WTC11 (cell line): ENCODE results near the gene TEX55. TPM values are rescaled to one million over a fixed set of nuclear protein-coding genes. Genes with fewer than 3 reads are reported as not detected.

Experiments used
- ATAC-seq: fragments of 200-7000 bp; cut with Tn5 transposase; 2 replicates; pipeline ENCODE4 v1.10.0; 2021; ENCODE audit warnings: mild to moderate bottlenecking, moderate library complexity
- Bru-seq: library from RNA; stranded (reverse); fragments of 400-500 nt; gene quantifications from one replicate; lab custom pipeline; 2021; lab: Mats Ljungman, UMichigan
- CTCF ChIA-PET: fragments of 300-600 bp; sonication (Branson Sonifier 250); formaldehyde crosslinking; loops from one replicate; lab custom pipeline; 2021; ENCODE audit warnings: antibody characterized with exemption; lab: Charles Lee
- POLR2A ChIA-PET: fragments of 350-600 bp; sonication (Branson Sonifier 250); formaldehyde crosslinking; loops from one replicate; lab custom pipeline; 2021; ENCODE audit warnings: antibody characterized with exemption; lab: Charles Lee
- DNase-seq: peaks from one replicate; pipeline ENCODE4 v3.0.0; 2021; ENCODE audit warnings: low spot score
- H3K27ac Mint-ChIP-seq: 2 replicates; pipeline ENCODE4 v1.8.0; 2021; ENCODE audit warnings: mixed read lengths
- H3K27me3 Mint-ChIP-seq: 2 replicates; pipeline ENCODE4 v1.8.0; 2021; ENCODE audit warnings: low read depth, mild to moderate bottlenecking, moderate library complexity, mixed read lengths
- H3K36me3 Mint-ChIP-seq: 2 replicates; pipeline ENCODE4 v1.8.0; 2021; ENCODE audit warnings: mixed read lengths
- H3K4me1 Mint-ChIP-seq: 2 replicates; pipeline ENCODE4 v1.8.0; 2022; ENCODE audit warnings: mixed read lengths
- H3K4me3 Mint-ChIP-seq: 2 replicates; pipeline ENCODE4 v1.8.0; 2021; ENCODE audit warnings: mild to moderate bottlenecking, moderate library complexity, mixed read lengths
- H3K9me3 Mint-ChIP-seq: 2 replicates; pipeline ENCODE4 v1.8.0; 2021; ENCODE audit warnings: mixed read lengths
- AFF4 ChIP-seq: sonication (generic); formaldehyde crosslinking; IDR thresholded peaks from 2 replicates; pipeline ENCODE4 v1.8.1; 2023; ENCODE audit warnings: mild to moderate bottlenecking, missing genetic modification reagents, borderline replicate concordance
- CDX4 ChIP-seq: fragments of 250-450 bp; sonication (Bioruptor Pico); IDR thresholded peaks from 2 replicates; pipeline ENCODE4 v1.9.0; 2021; ENCODE audit warnings: moderate library complexity, mild to moderate bottlenecking, inconsistent platforms, borderline replicate concordance
- CREB1 ChIP-seq: sonication (generic); formaldehyde crosslinking; IDR thresholded peaks from 2 replicates; pipeline ENCODE4 v1.8.0; 2023; ENCODE audit warnings: mild to moderate bottlenecking, missing genetic modification reagents
- CREM ChIP-seq: sonication (generic); formaldehyde crosslinking; IDR thresholded peaks from 2 replicates; pipeline ENCODE4 v1.8.1; 2022; ENCODE audit warnings: mild to moderate bottlenecking, missing genetic modification reagents, moderate library complexity
- ELF4 ChIP-seq: sonication (generic); formaldehyde crosslinking; IDR thresholded peaks from 2 replicates; pipeline ENCODE4 v1.8.1; 2022; ENCODE audit warnings: low read depth, mild to moderate bottlenecking, moderate library complexity, missing genetic modification reagents
- ERG ChIP-seq: fragments of 250-450 bp; sonication (Bioruptor Pico); IDR thresholded peaks from 2 replicates; pipeline ENCODE4 v1.8.0; 2021; ENCODE audit warnings: mild to moderate bottlenecking
- FOXJ3 ChIP-seq: sonication (generic); formaldehyde crosslinking; IDR thresholded peaks from 2 replicates; pipeline ENCODE4 v1.9.0; 2021; ENCODE audit warnings: missing genetic modification reagents, mild to moderate bottlenecking, borderline replicate concordance
- FOXP1 ChIP-seq: sonication (generic); formaldehyde crosslinking; IDR thresholded peaks from 2 replicates; pipeline ENCODE4 v1.8.0; 2022; ENCODE audit warnings: missing genetic modification reagents, mild to moderate bottlenecking, moderate library complexity, borderline replicate concordance
- GTF2I ChIP-seq: fragments of 250-450 bp; sonication (Bioruptor Pico); conservative IDR thresholded peaks from 2 replicates; pipeline ENCODE4 v1.4.0; 2021; ENCODE audit warnings: mild to moderate bottlenecking
- MAX ChIP-seq: sonication (generic); formaldehyde crosslinking; IDR thresholded peaks from 2 replicates; pipeline ENCODE4 v1.8.0; 2022; ENCODE audit warnings: mild to moderate bottlenecking, missing genetic modification reagents
- MXD4 ChIP-seq: fragments of 250-450 bp; sonication (Bioruptor Pico); IDR thresholded peaks from 2 replicates; pipeline ENCODE4 v1.8.0; 2021; ENCODE audit warnings: mild to moderate bottlenecking, moderate library complexity, borderline replicate concordance
- MYBL2 ChIP-seq: sonication (generic); formaldehyde crosslinking; IDR thresholded peaks from 2 replicates; pipeline ENCODE4 v1.8.1; 2023; ENCODE audit warnings: mild to moderate bottlenecking, moderate library complexity, missing genetic modification reagents
- SMAD4 ChIP-seq: sonication (generic); formaldehyde crosslinking; IDR thresholded peaks from 2 replicates; pipeline ENCODE4 v1.8.0; 2022; ENCODE audit warnings: mild to moderate bottlenecking, missing genetic modification reagents
- SOX15 ChIP-seq: fragments of 250-450 bp; sonication (Bioruptor Pico); IDR thresholded peaks from 2 replicates; pipeline ENCODE4 v1.9.0; 2021; ENCODE audit warnings: mild to moderate bottlenecking
- TEAD1 ChIP-seq: sonication (generic); formaldehyde crosslinking; IDR thresholded peaks from 2 replicates; pipeline ENCODE4 v1.8.0; 2022; ENCODE audit warnings: mild to moderate bottlenecking, missing genetic modification reagents
- TP53 ChIP-seq: sonication (generic); formaldehyde crosslinking; IDR thresholded peaks from 2 replicates; pipeline ENCODE4 v1.8.1; 2023; ENCODE audit warnings: mild to moderate bottlenecking, missing genetic modification reagents
- USF1 ChIP-seq: sonication (generic); formaldehyde crosslinking; IDR thresholded peaks from 2 replicates; pipeline ENCODE4 v1.8.0; 2022; ENCODE audit warnings: mild to moderate bottlenecking, missing genetic modification reagents
- ZBTB21 ChIP-seq: sonication (generic); formaldehyde crosslinking; IDR thresholded peaks from 2 replicates; pipeline ENCODE4 v1.8.1; 2023; ENCODE audit warnings: mild to moderate bottlenecking, missing genetic modification reagents, borderline replicate concordance
- ZNF232 ChIP-seq: sonication (generic); formaldehyde crosslinking; IDR thresholded peaks from 2 replicates; pipeline ENCODE4 v1.8.0; 2022; ENCODE audit warnings: mild to moderate bottlenecking, missing genetic modification reagents
- ZNF671 ChIP-seq: fragments of 250-450 bp; sonication (Bioruptor Pico); IDR thresholded peaks from 2 replicates; pipeline ENCODE4 v1.8.0; 2021; ENCODE audit warnings: mild to moderate bottlenecking
- long read RNA-seq, 3 experiments: library from RNA in 1 of 3; library from capped mRNA in 1 of 3; library from polyadenylated mRNA in 1 of 3; unstranded in 2 of 3; stranded (forward) in 1 of 3; transcript quantifications; one replicate each; pipeline ENCODE4 v2.0.0, GENCODE V29; 2021
- total RNA-seq: library from RNA; stranded (reverse); gene quantifications from 3 replicates; pipeline ENCODE4 v1.2.3, GENCODE V29; 2021
- TF ChIP-seq, protein P1 (sequence below): sonication (generic); formaldehyde crosslinking; IDR thresholded peaks from 2 replicates; pipeline ENCODE4 v1.8.1; 2023; ENCODE audit warnings: mild to moderate bottlenecking, moderate library complexity, missing genetic modification reagents
- TF ChIP-seq, protein P2 (sequence below): sonication (generic); formaldehyde crosslinking; IDR thresholded peaks from 2 replicates; pipeline ENCODE4 v1.8.0; 2023; ENCODE audit warnings: missing genetic modification reagents
- TF ChIP-seq, protein P3 (sequence below): sonication (generic); formaldehyde crosslinking; IDR thresholded peaks from 2 replicates; pipeline ENCODE4 v1.8.1; 2023; ENCODE audit warnings: mild to moderate bottlenecking, missing genetic modification reagents, moderate library complexity
- TF ChIP-seq, protein P4 (sequence below): sonication (generic); formaldehyde crosslinking; IDR thresholded peaks from 2 replicates; pipeline ENCODE4 v1.8.0; 2022; ENCODE audit warnings: mild to moderate bottlenecking, missing genetic modification reagents

Gene TEX55
- not detected in 3 replicates for total RNA-seq
- not detected for Bru-seq, nascent RNA
- long read RNA-seq, experiment 1: 0 reads
- long read RNA-seq, experiment 2: 0 reads
- long read RNA-seq, experiment 3: 0 reads

- DNase-seq (no peak), ATAC-seq (peak; percentile 94)
- peaks cover 2% of the 10 kb centered on the region; the same call in 1 of the 2 replicates for H3K36me3 Mint-ChIP-seq
- peaks cover 2% of the 10 kb centered on the region; the same call in 1 of the 2 replicates for H3K27me3 Mint-ChIP-seq
- H3K4me3 Mint-ChIP-seq: no peak within 1 kb of the TSS
- POLR2A ChIA-PET: no interaction called here
- CTCF ChIA-PET: interaction anchor here (0.6 to 4.3 kb wide), 7 partner anchors 8 to 409 kb away, joined by 3 to 18 read pairs (median 3); partner anchors contain the start of gene B4GALT4
- no peaks in the 10 kb centered on the region for H3K4me1 Mint-ChIP-seq
- H3K27ac Mint-ChIP-seq: no peak within 1 kb of the TSS
- H3K9me3 Mint-ChIP-seq: peaks cover 20% of the 10 kb centered on the region
- no peak for TF ChIP-seq SMAD4 (CRISPR knock-in tag)
- TF ChIP-seq FOXJ3 (CRISPR knock-in tag): no peak
- TF ChIP-seq USF1 (CRISPR knock-in tag): peak; percentile 48; the same call in 1 of the 2 replicates
- no peak for TF ChIP-seq CREM (CRISPR knock-in tag)
- 0 out of 2 replicates have a peak, but pooled peaks have one; percentile 32 for TF ChIP-seq TEAD1 (CRISPR knock-in tag)
- TF ChIP-seq AFF4 (CRISPR knock-in tag): no peak
- no peak for TF ChIP-seq MYBL2 (CRISPR knock-in tag)
- TF ChIP-seq, protein P1, sequence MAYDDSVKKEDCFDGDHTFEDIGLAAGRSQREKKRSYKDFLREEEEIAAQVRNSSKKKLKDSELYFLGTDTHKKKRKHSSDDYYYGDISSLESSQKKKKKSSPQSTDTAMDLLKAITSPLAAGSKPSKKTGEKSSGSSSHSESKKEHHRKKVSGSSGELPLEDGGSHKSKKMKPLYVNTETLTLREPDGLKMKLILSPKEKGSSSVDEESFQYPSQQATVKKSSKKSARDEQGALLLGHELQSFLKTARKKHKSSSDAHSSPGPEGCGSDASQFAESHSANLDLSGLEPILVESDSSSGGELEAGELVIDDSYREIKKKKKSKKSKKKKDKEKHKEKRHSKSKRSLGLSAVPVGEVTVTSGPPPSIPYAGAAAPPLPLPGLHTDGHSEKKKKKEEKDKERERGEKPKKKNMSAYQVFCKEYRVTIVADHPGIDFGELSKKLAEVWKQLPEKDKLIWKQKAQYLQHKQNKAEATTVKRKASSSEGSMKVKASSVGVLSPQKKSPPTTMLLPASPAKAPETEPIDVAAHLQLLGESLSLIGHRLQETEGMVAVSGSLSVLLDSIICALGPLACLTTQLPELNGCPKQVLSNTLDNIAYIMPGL: no peak
- TF ChIP-seq CREB1 (CRISPR knock-in tag): no peak
- TF ChIP-seq ERG (CRISPR knock-in tag): no peak
- TF ChIP-seq MXD4: no peak
- TF ChIP-seq ZNF671 (CRISPR knock-in tag): no peak
- no peak for TF ChIP-seq CDX4
- TF ChIP-seq GTF2I: no peak
- no peak for TF ChIP-seq SOX15
- TF ChIP-seq FOXP1 (CRISPR knock-in tag): no peak
- peak; percentile 83 for TF ChIP-seq MAX (CRISPR knock-in tag)
- TF ChIP-seq TP53 (CRISPR knock-in tag): no peak
- no peak for TF ChIP-seq ZNF232
- TF ChIP-seq, protein P2, sequence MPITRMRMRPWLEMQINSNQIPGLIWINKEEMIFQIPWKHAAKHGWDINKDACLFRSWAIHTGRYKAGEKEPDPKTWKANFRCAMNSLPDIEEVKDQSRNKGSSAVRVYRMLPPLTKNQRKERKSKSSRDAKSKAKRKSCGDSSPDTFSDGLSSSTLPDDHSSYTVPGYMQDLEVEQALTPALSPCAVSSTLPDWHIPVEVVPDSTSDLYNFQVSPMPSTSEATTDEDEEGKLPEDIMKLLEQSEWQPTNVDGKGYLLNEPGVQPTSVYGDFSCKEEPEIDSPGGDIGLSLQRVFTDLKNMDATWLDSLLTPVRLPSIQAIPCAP: no peak
- no peak for TF ChIP-seq ZBTB21
- TF ChIP-seq, protein P3, sequence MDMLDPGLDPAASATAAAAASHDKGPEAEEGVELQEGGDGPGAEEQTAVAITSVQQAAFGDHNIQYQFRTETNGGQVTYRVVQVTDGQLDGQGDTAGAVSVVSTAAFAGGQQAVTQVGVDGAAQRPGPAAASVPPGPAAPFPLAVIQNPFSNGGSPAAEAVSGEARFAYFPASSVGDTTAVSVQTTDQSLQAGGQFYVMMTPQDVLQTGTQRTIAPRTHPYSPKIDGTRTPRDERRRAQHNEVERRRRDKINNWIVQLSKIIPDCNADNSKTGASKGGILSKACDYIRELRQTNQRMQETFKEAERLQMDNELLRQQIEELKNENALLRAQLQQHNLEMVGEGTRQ (CRISPR knock-in tag): peak; percentile 43; the same call in 1 of the 2 replicates
- TF ChIP-seq, protein P4, sequence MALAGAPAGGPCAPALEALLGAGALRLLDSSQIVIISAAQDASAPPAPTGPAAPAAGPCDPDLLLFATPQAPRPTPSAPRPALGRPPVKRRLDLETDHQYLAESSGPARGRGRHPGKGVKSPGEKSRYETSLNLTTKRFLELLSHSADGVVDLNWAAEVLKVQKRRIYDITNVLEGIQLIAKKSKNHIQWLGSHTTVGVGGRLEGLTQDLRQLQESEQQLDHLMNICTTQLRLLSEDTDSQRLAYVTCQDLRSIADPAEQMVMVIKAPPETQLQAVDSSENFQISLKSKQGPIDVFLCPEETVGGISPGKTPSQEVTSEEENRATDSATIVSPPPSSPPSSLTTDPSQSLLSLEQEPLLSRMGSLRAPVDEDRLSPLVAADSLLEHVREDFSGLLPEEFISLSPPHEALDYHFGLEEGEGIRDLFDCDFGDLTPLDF (CRISPR knock-in tag): no peak
- TF ChIP-seq ELF4 (CRISPR knock-in tag): no peak
Measured at GRCh38 chr3:119145500-119146167, at the start of gene TEX55. TSS of gene TEX55 (plus strand) at chr3:119146165. CDS start at chr3:119146190, 25 bp downstream.
